ENCODE data around the gene ELL2.

The ELL2 gene

GRCh38 chr5:95949810-95950209 is 11.8 kb downstream of the ELL2 start:
- ATAC-seq = no peak
- TF ChIP-seq ZC3H10 (CRISPR knock-in tag; IDR thresholded peaks at IDR 0.05) (no peak), BACH2 (CRISPR knock-in tag; IDR thresholded peaks at IDR 0.05; ENCODE audit: borderline replicate concordance) (no peak), POU6F1 (CRISPR knock-in tag; IDR thresholded peaks at IDR 0.05; ENCODE audit: borderline replicate concordance, low read depth) (no peak), ISL1 (CRISPR knock-in tag; IDR thresholded peaks at IDR 0.05) (no peak), ZFP3 (CRISPR knock-in tag; IDR thresholded peaks at IDR 0.05) (no peak), CSDC2 (CRISPR knock-in tag; IDR thresholded peaks at IDR 0.05) (no peak), RARB (CRISPR knock-in tag; IDR thresholded peaks at IDR 0.05) (no peak), ZNF565 (CRISPR knock-in tag; conservative IDR thresholded peaks at IDR 0.05; ENCODE audit: low read depth) (no peak)

GRCh38 chr5:95948631-95949030 is 13.0 kb downstream of the ELL2 start:
- no peak for ATAC-seq
- no peak for TF ChIP-seq CSDC2 (CRISPR knock-in tag; IDR thresholded peaks at IDR 0.05)
- no peak for TF ChIP-seq ISL1 (CRISPR knock-in tag; IDR thresholded peaks at IDR 0.05)
- TF ChIP-seq POU6F1 (CRISPR knock-in tag; IDR thresholded peaks at IDR 0.05; ENCODE audit: borderline replicate concordance, low read depth) = no peak
- no peak for TF ChIP-seq ESRRG (CRISPR knock-in tag; IDR thresholded peaks at IDR 0.05)
- TF ChIP-seq ZC3H10 (CRISPR knock-in tag; IDR thresholded peaks at IDR 0.05) = no peak
- TF ChIP-seq, protein P1, sequence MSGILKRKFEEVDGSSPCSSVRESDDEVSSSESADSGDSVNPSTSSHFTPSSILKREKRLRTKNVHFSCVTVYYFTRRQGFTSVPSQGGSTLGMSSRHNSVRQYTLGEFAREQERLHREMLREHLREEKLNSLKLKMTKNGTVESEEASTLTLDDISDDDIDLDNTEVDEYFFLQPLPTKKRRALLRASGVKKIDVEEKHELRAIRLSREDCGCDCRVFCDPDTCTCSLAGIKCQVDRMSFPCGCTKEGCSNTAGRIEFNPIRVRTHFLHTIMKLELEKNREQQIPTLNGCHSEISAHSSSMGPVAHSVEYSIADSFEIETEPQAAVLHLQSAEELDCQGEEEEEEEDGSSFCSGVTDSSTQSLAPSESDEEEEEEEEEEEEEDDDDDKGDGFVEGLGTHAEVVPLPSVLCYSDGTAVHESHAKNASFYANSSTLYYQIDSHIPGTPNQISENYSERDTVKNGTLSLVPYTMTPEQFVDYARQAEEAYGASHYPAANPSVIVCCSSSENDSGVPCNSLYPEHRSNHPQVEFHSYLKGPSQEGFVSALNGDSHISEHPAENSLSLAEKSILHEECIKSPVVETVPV (CRISPR knock-in tag; IDR thresholded peaks at IDR 0.05) = no peak
- TF ChIP-seq ZFP30 (CRISPR knock-in tag; IDR thresholded peaks at IDR 0.05) = no peak
- no peak for TF ChIP-seq ZFP3 (CRISPR knock-in tag; IDR thresholded peaks at IDR 0.05)
- no peak for TF ChIP-seq GLIS3 (CRISPR knock-in tag; IDR thresholded peaks at IDR 0.05)
- no peak for TF ChIP-seq PATZ1 (CRISPR knock-in tag; IDR thresholded peaks at IDR 0.05; ENCODE audit: borderline replicate concordance)
- no peak for TF ChIP-seq SNAI2 (CRISPR knock-in tag; IDR thresholded peaks at IDR 0.05)
- TF ChIP-seq TOX (CRISPR knock-in tag; IDR thresholded peaks at IDR 0.05; ENCODE audit: borderline replicate concordance) = no peak
- TF ChIP-seq BACH2 (CRISPR knock-in tag; IDR thresholded peaks at IDR 0.05; ENCODE audit: borderline replicate concordance) = no peak
- no peak for TF ChIP-seq PPARA (CRISPR knock-in tag; IDR thresholded peaks at IDR 0.05; ENCODE audit: borderline replicate concordance)
- no peak for TF ChIP-seq CREB5 (CRISPR knock-in tag; IDR thresholded peaks at IDR 0.05; ENCODE audit: low read depth)
- no peak for TF ChIP-seq ZNF565 (CRISPR knock-in tag; conservative IDR thresholded peaks at IDR 0.05; ENCODE audit: low read depth)

DNA sequence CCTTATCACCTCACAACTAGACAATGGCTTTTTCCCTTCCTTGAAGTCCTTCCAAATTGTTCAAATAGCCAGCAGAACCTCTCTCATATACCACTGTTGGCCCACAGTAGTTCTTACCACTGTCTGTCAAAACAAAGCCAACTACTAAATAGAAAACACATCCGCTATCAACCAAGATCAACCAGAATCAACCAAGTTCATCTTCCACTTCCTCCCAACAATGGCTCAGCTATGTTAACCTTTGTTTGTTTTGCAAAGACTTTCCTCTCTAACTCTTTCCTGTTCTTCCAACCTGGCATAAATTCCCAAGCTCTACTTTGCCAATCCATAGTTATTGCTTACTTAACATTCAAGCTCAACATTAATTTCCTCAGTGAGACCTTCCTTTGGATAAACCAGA is 15.2 kb downstream of the ELL2 start:
- TF ChIP-seq, protein P1 (CRISPR knock-in tag; IDR thresholded peaks at IDR 0.05) = no peak
- ATAC-seq = no peak

GRCh38 chr5:95942968-95943367 is 18.7 kb downstream of the ELL2 start:
- no peak for ATAC-seq
- TF ChIP-seq ARNTL (CRISPR knock-in tag; IDR thresholded peaks at IDR 0.05; ENCODE audit: borderline replicate concordance, low read depth) = no peak
- TF ChIP-seq RARB (CRISPR knock-in tag; IDR thresholded peaks at IDR 0.05) = no peak
- TF ChIP-seq GLIS3 (CRISPR knock-in tag; IDR thresholded peaks at IDR 0.05) = no peak
- TF ChIP-seq ZNF8 (CRISPR knock-in tag; IDR thresholded peaks at IDR 0.05) = no peak
